HG02938 (cell line): Measurements from ENCODE around the gene ABCB6.

Source experiments
- ATAC-seq: cut with Tn5 transposase; IDR thresholded peaks from one replicate; pipeline ENCODE4 v1.9.1; 2021; ENCODE audit warnings: mild to moderate bottlenecking, moderate library complexity; ENCODE audit not compliant: unreplicated experiment

The ABCB6 gene

DNA sequence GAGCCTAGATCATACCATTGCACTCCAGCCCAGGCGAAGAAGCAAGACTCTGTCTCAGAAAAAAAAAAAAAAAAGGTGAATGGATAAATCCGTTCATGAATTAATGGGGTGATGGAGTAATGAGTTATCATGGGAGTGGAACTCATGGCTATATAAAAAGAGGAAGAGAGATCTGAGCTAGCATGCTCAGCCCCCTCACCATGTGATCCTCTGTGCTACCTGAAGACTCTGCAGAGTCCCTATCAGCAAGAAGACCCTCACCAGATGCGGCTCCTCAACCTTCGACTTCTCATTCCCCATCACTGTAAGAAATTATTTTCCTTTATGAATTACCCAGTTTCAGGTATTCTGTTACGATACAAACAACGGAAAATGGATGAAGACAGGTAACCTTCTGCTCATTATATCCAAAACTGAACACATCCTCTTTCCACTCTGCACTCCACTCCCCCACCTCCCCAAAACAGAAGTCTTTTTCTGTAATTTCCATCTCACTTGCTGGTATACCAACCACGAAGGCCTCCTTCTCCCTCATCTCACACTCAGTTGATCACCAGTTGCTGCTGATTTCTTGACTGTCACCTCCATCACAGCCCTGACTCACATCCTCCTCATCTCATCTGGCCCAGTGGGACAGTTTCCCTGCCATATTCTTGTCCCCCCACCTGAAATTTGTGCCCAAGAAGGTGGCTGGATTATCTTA, 31.9 kb downstream of the ABCB6 start:
- ATAC-seq: no peak

DNA sequence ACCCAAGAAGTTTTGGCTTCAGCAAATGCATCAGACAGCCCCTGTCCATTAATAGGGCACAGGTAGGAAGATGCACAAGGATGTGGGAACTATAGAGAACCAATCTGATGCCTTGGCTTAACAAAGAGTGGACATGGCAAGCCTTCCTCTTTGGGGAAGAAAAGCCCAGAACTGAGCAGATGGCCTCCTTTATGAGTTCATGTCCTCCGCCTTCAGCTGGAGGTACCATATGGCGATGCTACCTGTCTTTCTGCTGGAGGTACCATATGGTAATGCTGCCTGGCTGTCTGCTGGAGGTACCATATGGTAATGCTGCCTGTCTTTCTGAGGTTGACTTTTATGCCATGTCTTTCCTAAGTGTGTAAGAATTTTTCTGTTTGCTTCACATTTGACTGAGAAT, 34.6 kb downstream of the ABCB6 start:
- ATAC-seq: no peak

DNA sequence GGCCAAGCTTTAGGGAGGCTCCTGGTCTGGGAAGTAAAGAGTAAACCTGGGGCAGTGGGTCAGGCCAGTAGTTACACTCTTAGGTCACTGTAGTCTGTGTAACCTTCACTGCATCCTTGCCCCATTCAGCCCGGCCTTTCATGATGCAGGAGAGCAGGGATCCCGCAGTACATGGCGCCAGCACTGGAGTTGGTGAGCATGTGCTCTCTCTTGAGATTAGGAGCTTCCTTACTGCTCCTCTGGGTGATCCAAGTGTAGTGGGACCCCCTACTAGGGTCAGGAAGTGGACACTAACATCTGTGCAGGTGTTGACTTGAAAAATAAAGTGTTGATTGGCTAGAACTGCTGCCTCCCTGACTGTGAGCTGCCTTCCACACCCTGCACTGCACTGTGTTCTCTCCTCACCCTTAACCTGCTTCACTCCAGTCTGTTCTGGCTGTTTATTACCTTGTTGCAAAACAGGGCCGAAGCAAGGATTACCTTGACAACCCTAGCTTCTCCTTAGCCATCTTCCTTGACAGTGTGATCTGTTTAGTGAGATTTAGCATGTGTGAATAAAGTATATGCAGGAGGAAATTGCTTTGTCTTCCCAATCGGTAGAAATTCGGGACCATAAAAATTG, 35.5 kb downstream of the ABCB6 start:
- ATAC-seq: no peak

DNA sequence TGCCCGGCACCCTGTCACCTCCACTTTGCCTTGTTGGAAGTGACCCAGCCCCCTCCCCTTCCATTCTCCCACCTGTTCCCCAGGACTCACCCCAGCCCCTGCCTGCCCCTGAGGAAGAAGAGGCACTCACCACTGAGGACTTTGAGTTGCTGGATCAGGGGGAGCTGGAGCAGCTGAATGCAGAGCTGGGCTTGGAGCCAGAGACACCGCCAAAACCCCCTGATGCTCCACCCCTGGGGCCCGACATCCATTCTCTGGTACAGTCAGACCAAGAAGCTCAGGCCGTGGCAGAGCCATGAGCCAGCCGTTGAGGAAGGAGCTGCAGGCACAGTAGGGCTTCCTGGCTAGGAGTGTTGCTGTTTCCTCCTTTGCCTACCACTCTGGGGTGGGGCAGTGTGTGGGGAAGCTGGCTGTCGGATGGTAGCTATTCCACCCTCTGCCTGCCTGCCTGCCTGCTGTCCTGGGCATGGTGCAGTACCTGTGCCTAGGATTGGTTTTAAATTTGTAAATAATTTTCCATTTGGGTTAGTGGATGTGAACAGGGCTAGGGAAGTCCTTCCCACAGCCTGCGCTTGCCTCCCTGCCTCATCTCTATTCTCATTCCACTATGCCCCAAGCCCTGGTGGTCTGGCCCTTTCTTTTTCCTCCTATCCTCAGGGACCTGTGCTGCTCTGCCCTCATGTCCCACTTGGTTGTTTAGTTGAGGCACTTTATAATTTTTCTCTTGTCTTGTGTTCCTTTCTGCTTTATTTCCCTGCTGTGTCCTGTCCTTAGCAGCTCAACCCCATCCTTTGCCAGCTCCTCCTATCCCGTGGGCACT, 36.2 kb downstream of the ABCB6 start:
- ATAC-seq: no peak

DNA sequence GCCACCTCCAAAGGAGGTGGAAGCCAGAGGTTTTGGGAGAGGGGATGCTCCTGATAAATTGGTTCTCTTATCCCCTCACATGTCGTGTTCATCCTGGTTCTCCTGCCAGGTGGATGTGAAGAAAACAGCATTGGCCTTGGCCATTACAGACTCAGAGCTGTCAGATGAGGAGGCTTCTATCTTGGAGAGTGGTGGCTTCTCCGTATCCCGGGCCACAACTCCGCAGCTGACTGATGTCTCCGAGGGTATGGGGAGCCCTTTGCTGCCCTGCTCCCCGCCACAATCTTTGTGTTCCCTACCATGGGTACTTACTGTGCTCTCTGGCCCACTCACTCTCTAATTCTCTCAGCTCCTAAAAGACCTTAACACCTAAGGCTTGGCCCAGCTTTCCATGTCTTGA, 37.2 kb downstream of the ABCB6 start:
- no peak for ATAC-seq

DNA sequence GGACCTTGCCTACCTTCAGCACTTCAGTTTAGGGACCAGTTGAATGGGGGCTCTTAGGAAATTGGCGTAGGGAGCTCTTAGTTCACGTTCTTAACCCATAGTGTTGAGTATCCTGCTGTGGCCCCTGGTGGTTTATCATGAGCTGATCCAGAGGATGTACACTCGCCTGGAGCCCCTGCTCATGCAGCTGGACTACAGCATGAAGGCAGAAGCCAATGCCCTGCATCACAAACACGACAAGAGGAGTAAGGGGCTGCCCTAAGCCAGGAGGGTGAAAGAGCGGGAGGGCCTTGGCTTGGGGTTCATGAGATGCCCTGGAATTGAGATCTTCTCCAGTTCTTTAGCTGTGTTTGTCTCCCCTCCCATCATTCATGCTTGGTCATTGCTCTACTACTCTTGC, 37.8 kb downstream of the ABCB6 start:
- no peak for ATAC-seq

DNA sequence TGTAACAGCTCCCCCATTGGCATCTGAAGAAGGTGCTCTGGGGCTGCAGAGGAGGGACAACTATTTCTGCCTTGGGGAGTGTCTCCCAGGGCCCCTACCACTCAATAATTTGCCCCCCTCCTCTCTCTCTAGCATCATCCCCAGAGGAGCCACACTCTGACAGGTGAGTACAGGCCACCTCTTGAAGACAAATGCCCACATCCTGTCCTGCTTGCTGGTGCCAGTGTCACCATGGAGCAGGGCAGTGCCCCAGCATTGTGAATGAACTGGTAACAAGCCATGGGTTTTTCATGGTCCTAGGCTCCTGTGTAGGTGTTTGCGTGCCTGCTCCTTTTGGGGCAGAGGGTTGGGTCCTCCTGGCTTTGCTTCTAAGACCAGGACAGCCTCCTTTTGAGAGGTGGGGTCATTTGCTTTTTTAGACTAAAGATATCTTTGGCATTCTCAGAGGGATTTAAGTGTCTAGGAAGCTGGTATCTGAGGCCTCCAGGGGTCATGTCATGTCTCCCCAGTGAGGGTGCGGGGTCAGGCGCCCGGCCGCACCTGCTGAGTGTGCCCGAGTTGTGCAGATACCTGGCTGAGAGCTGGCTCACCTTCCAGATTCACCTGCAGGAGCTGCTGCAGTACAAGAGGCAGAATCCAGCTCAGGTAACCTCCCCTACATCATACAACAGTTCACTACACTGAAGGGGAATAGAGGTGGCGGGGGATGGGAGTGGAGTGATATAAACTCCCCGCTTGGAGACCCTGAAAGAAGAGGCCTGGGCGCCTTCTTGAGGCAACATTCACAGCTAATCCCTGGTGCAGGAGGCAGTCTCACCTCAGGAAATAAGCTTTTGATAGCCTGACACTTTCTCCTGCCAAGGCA, 38.9 kb downstream of the ABCB6 start:
- no peak for ATAC-seq

DNA sequence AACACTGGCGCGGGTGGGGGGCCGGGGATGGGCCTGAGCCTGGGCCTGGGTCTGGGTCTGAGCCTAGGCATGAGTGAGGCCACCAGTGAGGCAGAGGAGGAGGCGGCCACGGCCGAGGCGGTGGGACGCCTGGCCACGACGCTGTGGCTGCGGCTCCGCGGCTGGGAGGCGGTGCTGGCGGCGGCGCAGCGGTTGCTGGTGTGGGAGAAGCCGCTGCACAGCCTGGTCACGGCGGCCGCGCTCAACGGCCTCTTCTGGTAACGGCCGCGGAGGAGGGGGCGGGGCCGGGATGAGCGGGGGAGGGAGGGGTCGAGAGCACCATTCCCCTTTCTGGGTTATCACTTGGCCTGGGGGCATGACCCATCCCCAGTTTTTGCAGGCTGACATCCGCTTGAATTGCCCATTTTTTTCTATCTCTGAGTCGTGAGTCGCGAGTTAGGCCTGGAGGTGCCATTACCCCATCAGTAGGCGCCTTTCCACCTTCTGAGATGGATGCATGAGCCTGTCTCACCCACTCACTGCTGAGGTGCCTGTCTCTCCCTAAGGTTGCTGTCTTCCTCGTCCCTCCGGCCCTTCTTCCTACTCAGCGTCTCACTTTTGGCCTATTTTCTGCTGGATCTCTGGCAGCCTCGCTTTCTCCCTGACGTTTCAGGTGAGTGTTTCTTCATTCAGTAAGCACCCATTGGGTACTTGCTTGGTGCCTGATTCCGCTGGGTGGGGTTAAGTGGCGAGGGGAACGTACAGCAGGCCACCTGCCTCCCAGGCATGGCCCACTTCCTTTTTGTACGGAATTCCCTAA, 40.2 kb downstream of the ABCB6 start:
- peak; percentile 7 for ATAC-seq

DNA sequence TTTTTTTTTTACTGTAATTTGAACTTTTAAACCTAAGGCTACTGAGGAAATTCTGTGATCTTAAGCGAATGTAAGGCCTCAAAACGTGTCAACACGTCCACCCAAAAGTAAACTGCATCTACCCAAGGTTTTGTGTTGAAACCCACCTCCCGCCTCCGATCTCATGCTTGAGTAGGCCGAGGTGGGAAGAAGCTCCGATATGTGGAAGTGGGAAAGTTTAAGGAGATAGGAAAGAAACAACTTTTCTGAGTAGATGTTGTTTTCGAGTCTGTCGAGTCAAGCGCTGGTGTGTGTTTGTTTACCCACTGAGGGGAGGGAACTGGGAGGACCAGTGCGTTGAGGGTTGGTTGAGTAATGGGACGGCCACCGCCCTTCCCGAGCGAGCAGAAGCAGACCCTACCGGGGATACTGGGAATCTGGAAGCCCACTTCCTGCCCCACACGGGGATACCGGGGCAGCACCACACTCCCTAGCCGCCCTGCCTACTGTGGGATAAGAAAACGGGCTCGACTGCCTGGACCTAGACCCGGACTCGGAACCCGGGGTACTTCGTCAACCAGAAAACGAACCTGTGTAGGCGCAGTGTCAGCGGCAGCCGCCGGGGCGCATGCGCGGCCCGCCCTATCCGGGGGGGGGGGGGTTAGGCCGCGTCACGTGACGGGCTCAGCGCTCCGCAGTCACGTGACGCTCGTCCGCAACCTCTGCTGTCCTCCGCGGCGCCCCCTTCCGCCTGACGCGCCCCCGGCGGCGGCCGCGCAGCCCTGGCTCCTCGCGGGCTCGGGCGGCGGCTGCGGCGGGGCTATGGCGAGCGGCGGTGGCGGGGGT, 41.0 kb downstream of the ABCB6 start, which contains the start of gene RETREG2:
RETREG2 (plus strand) TSS at position 724 of the 825 bp plus-strand sequence; CDS start at position 802, 78 bp downstream.
- ATAC-seq: peak; percentile 39

DNA sequence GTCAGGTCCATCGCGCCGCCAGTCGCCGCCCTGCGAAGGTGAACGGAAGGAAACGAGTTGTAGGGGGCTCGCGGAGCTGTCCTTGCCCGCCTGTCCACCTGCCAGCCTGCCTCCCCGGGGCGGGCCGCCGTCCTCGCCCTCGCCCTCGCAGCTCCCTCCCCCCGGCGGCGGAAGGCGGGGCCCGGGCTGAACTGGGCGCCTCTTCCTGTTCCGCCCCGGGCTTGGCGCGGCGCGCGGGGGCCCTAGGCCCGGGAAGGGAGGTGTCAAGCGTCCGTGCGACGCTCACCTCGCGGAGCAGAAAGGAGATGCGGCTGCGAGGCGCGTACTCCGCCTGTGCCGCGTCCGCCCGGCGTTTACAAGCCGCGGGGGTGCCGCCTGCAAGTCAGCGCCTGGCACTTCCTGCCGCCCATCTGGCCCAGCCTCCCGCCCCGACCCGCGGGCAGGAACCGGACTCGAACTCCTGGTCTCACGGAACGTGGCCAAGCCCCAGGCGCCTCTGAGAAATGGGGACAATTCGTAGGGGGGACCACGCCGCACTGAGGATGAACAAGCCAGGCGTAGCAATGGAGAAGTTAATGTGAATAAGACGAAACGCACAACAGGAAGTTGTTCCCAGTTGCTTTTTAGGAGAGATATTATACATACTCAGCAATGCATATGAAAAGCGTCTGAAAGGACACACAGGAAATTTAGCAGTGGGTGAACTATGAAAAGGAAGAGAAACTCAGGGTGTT, 41.8 kb downstream of the ABCB6 start, which contains the start of gene CNPPD1:
CNPPD1 (minus strand) TSS at position 108 of the 734 bp plus-strand sequence; CDS start at position 11, 97 bp downstream.
- peak; percentile 55 for ATAC-seq

DNA sequence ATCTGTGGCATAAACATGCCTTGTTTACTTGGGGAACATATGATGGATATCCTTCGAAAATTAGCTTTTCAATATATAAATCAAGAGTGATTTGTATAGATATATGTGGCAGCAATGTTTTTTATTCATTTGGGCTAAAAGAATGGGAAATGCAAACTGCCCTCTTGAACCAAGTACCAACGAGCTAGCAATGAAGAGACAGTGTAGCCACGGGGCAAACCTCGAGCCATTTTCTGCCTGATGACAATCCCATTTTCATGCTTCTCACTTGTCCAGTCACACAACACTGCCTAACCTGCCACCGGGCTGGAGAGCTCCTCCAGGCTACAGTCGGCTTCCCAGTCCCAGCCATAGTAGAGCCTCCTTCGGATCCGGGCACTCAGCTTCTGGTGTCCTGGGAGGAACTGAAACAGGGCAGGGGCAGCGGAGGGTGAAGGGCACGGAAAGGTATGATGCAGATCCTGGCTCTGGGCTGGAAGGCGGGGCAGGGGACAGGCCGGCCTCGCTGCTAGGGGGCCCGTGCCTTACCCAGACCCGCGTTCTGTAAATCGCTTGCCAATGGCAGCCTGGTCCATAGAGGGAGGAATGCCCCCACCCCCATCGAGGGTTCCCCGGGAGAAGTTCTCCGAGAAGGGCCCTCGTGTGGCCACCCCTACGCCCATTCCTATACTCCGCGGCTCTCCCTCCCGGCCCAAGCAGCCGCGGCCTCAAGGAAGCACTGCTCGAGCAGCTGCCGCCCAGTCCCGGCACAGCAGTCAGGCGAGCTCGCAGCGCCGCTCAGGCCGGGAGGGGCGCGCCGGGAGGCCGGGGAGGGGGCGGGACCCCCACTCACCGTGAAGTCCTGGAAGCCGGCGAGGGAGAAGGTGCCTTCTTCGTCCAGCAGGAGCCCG, 42.6 kb downstream of the ABCB6 start:
- ATAC-seq: peak; percentile 26

DNA sequence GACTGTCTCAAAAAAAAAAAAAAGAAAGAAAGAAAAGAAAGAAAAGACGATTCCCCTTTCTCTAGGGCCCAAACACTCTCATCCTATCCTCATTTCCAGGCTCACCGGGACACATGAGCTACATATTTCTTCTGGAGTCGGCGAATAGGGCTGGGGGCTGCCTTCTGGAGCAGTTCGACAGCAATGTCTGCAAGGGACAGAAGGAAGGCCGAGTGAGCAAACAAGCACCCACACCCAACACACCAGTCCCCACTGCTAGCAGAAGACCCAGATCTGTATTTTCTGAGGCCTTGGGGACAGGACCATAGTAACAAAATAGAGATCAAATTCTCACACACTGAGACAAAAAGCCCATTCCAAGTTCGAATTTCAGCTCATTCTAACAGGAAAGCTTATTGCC, 43.3 kb downstream of the ABCB6 start:
- ATAC-seq: no peak

DNA sequence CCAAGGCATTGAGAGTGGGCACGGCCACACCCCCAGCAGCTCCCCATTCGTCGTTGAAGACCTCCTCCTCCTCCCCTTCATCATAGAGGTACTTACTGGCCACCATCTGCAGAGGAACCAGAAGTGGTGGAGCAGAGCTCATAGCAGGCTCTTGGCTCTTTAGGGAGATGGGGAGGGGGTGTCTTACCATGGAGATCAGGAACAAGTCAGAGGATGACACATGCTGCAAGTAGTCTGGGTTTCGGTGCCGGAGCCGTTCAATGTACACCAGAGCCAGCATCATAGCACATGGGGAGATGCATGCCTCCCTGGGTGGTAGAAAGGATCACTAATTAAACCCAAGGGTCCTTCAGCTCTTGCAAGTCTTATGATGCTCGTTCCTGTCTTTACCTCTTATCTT, 44.0 kb downstream of the ABCB6 start:
- no peak for ATAC-seq

DNA sequence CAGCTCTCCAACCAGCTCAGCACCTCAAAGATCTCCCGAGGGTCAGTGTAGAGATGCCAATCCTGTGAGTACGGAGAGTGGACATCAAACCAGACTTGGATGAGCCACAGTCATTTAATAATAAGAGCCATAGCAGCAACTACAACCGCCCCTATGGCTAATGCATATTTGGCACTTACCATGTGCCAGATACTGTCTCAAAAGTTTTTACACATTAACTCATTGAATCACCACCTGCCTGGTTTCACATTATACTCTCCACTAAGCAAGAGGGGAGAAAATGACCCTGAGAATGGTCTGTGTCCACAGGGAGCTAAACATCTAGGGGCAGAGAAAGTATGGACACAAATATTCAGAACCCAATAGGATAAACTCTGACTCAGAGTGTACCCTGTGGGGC, 44.6 kb downstream of the ABCB6 start:
- ATAC-seq: no peak

DNA sequence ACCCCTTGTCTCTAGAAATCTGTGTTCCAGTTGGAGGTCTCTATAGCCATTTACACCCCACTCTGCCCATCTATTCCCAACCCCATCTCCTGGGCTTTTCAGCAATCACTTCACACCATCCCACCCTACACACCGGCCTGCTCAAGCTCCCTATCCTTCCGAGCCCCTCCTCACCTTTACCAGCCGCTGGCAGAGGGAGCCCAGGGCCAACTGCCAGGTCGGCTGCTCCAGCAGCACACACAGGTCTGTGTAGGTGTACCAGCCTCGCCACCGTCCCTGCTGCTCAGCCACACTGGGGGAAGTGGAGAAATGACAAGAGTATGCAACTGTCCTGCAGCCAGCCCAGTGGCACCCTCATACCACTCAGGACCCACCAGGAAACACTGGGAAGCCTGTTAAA, 45.6 kb downstream of the ABCB6 start:
- ATAC-seq: no peak

DNA sequence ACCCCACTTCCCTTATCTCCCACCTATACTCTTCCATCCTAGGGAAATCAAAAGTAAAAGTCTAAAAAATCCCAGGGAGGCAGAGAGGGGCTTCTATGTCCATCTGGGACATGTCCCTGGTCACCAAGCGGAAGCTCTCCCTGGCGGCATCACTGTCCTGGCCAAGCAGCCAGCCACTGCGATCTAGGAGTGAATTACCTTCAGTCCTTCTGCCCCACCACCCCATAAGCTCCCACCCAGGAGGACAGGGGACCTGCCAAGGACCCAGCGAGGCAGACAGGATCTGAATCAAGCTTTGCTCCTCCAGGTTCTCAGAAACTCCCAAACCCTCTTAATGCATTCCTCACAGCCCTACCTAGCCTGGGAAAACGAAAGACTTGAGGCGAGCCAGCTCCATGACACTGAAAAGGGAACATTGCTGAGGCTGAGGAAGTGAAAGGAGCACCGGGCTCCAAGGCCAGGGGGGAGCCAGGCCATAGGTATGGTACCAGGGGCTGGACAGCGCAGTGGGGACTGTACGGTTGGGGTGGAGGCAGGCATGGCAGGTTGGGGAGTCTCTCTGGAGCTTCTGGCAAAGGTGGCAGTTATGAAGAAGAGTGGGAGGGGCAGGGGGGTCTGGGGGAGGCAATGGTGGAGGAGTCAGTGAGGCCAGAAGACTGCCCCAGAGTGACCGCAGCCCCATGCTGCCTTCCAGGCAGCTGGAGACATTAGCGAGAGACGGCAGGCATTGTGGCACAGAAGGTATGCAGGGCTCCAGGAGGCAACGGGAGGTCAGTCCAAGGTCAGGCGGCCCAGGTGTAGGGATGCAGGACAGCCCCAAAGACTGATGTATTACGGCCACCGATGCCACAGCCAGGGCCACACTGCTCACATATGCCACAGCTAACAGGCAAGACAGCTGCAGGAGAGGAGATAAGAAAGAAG, 46.3 kb downstream of the ABCB6 start:
- no peak for ATAC-seq
